AG04449 (cell line): Measurements from ENCODE around the gene ANTXRL.

Source experiments
- CTCF ChIA-PET: fragments of 350-600 bp; formaldehyde crosslinking; extraction: SDS; loops from one replicate; lab custom pipeline; 2021; ENCODE audit warnings: antibody characterized with exemption; lab: Yijun Ruan, JAX
- POLR2A ChIA-PET: fragments of 400-600, 350-600 bp; formaldehyde crosslinking; extraction: SDS; loops from one replicate; lab custom pipeline; 2020; ENCODE audit warnings: antibody characterized with exemption, inconsistent platforms; lab: Yijun Ruan, JAX
- DNase-seq: peaks from one replicate; pipeline ENCODE4 v3.0.0-alpha.2; 2010; ENCODE audit warnings: low read depth, low spot score
- H3K4me3 ChIP-seq: 2 replicates; pipeline ENCODE4 v1.5.1; 2011; ENCODE audit warnings: low read depth, mild to moderate bottlenecking, control low read depth, low read length
- TF ChIP-seq, protein P1 (sequence below): IDR thresholded peaks from one replicate; pipeline ENCODE4 v1.5.1; 2011; ENCODE audit warnings: mild to moderate bottlenecking, moderate library complexity, low read length, control low read depth, inconsistent platforms; ENCODE audit not compliant: insufficient read depth; ENCODE audit errors: missing control alignments

ANTXRL gene

DNA sequence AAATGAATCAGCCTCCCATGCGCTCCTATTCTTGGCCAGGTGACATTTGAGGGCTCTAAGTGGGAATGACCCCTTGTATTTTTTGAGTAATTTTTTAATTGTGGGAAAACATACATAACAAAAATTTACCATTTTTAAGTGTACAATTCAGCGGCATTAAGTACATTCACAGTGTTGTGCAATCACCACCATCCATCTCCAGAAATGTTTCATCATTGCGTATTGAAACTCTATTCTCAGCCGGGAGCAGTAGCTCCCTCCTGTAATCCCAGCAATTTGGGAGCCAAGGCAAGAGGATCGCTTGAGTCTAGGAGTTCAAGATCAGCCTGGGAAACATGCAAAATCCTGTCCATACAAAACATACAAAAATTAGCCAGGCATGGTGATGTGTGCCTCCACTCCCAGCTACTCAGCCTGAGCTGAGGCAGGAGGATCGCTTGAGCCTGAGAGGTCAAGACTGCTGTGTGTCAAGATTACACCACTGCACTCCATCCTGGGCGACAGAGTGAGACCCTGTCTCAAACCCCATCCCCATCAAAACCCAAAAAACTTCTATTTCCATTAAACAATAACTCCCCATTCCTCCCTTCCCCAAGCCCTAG is 2.5 kb downstream of the ANTXRL start:
- no peak for DNase-seq
- no peak overlapping the region for H3K4me3 ChIP-seq
- ChIA-PET CTCF (no interaction called here), POLR2A (no interaction called here)
- TF ChIP-seq, protein P1, sequence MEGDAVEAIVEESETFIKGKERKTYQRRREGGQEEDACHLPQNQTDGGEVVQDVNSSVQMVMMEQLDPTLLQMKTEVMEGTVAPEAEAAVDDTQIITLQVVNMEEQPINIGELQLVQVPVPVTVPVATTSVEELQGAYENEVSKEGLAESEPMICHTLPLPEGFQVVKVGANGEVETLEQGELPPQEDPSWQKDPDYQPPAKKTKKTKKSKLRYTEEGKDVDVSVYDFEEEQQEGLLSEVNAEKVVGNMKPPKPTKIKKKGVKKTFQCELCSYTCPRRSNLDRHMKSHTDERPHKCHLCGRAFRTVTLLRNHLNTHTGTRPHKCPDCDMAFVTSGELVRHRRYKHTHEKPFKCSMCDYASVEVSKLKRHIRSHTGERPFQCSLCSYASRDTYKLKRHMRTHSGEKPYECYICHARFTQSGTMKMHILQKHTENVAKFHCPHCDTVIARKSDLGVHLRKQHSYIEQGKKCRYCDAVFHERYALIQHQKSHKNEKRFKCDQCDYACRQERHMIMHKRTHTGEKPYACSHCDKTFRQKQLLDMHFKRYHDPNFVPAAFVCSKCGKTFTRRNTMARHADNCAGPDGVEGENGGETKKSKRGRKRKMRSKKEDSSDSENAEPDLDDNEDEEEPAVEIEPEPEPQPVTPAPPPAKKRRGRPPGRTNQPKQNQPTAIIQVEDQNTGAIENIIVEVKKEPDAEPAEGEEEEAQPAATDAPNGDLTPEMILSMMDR = no peak

DNA sequence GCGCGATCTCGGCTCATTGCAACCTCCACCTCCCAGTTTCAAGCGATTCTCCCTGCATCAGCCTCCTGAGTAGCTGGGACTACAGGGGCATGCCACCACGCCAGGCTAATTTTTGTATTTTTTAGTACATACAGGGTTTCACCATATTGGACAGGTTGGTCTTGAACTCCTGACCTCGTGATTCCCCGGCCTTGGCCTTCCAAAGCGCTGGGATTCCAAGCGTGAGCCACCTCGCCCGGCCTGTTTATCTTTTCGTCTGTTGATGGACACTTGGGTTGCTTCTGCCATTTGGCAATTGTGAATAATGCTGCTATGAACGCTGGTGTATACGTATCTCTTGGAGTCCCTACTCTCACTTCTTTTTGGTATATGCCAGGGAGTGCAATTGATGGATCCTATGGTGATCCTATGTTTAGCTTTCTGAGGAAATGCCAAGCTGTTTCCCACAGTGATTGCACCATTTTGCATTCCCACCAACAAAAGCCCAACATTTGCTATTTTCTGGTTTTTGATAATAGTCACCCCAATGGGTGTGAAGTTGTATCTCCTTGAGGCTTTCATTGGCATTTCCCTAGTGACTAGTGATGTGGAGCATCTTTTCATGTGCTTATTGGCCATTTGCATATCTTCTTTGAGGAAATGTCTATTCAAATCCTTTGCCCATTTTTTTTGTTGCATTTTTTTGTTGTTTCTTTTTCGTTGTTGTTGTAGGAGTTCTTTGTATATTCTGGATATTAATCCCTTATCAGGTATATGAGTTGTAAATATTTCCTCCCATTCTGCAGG is 3.5 kb downstream of the ANTXRL start:
- TF ChIP-seq, protein P1 = no peak
- H3K4me3 ChIP-seq = no peak overlapping the region
- no peak for DNase-seq
- ChIA-PET POLR2A (no interaction called here), CTCF (no interaction called here)

DNA sequence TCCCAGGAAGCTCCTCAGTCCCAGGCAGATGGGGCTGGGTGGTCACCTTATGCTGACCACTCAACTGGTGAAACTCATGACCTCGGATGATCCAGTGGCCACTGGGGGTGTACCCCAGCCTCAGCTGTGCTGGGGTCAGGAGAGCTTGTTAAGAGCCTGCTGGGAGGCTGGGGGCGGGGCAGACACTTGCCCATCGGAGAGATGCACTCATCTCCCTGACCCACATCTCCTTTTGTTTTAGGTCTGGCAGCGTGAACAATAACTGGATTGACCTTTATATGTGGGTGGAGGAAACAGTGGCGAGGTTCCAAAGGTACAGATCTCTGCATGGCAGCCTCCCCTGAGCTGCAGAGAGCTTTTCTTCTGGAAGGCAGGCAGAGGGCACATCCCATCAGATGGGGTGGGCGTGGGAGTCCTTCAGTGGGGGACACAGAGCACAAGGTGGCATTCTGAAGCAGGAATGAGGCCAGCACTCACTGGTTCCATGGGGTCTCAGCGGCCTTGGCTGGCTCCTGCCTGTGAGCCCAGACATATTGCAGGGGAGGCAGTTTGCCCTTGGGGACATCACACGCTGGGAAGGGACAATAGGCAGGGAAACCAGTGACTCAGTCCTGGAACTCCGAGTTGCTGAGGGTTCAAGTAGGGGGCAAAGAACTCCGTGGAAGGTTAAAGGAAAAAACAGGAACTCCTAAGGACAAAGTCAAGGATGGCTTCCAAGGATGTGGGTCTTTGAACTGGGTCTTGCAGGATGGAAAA is 5.2 kb downstream of the ANTXRL start:
- no peak overlapping the region for H3K4me3 ChIP-seq
- TF ChIP-seq, protein P1 = no peak
- ChIA-PET POLR2A (no interaction called here), CTCF (no interaction called here)
- DNase-seq = no peak

DNA sequence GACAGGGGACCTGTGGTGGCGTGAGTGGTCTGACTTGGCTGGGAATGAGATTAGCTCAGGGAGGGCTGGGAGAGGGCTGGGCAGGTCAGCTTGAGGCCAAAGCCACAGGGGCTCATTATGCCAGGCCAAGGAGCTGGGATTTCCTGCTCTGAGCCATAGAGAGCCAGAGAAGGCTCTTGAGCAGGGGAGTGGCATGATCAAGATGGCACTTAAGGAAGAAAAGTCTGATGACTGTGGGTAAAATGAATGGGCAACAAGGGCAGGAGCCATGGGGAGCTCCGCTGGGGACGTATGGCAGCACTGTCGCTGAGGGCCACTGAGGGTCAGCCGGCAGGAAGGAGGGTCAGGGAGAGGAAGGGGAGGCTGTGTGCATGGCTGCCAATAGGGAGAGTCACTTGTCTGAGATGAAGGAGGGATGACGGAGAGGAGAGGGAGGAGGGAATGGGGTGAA is 5.8 kb downstream of the ANTXRL start:
- CTCF ChIA-PET = no interaction called here
- POLR2A ChIA-PET = no interaction called here
- H3K4me3 ChIP-seq = no peak overlapping the region
- TF ChIP-seq, protein P1 = no peak
- no peak for DNase-seq

DNA sequence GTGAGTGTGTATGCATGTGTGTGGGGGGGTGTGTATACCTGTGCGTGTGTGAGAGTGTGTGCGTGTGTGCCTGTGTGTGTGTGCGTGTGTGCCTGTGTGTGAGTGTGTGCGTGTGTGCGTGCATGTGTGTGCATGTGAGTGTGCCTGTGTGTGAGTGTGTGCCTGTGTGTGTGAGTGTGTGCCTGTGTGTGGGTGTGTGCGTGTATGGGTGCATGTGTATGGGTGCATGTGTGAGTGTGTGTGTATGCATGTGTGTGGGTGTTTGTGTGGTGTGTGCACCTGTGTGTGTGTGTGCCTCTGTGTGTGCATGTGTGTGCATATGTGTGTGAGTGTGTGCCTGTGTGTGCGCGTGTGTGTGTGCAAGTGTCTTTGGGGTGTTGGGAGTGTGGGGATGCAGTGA is 6.4 kb downstream of the ANTXRL start:
- ChIA-PET CTCF (no interaction called here), POLR2A (no interaction called here)
- DNase-seq = no peak

More for the DNA sequence above, 6.4 kb downstream of the ANTXRL start:
- TF ChIP-seq, protein P1 = no peak
- H3K4me3 ChIP-seq = no peak overlapping the region
